DND-41 (cell line): Measurements from ENCODE around the gene GOLGA2.

Source experiments
- CTCF ChIP-seq: IDR thresholded peaks from 2 replicates; pipeline ENCODE4 v1.5.1; 2012; ENCODE audit warnings: borderline replicate concordance, low read length, moderate library complexity, mild to moderate bottlenecking; ENCODE audit not compliant: poor library complexity, severe bottlenecking; ENCODE audit errors: extremely low read depth
- EZH2 ChIP-seq: IDR thresholded peaks from 3 replicates; pipeline ENCODE4 v1.6.1; 2012; ENCODE audit warnings: borderline replicate concordance, low read depth, mild to moderate bottlenecking, moderate library complexity, low read length, inconsistent platforms; ENCODE audit not compliant: severe bottlenecking

GRCh38 chr9:128257907-128258306 is 17.9 kb downstream of the GOLGA2 start:
- TF ChIP-seq CTCF (no peak), EZH2 (no peak)
